RWPE1 (cell line): ENCODE measurements around the gene GRAMD1B.

Source experiments
- CTCF ChIA-PET: fragments of 350-600 bp; sonication (Branson Sonifier 250); formaldehyde crosslinking; extraction: SDS; loops from one replicate; lab custom pipeline; 2021; lab: Yijun Ruan, JAX
- POLR2A ChIA-PET: fragments of 400-600 bp; formaldehyde crosslinking; extraction: SDS; loops from one replicate; lab custom pipeline; 2020; ENCODE audit warnings: antibody characterized with exemption; ENCODE audit not compliant: low non-redundant PET; lab: Yijun Ruan, JAX
- DNase-seq: peaks from one replicate; pipeline ENCODE4 v3.0.0; 2012; ENCODE audit warnings: low spot score
- H3K27ac ChIP-seq: fragments of 450-650 bp; 2 replicates; pipeline ENCODE4 v1.5.1; 2017
- CTCF ChIP-seq: fragments of 450-650 bp; conservative IDR thresholded peaks from 2 replicates; pipeline ENCODE4 v1.5.1; 2017; ENCODE audit warnings: low read depth, mild to moderate bottlenecking

GRAMD1B gene

GRCh38 chr11:123438131-123438627 lies 8.1 kb downstream of the GRAMD1B start:
- H3K27ac ChIP-seq: no peak overlapping the region
- no peak for TF ChIP-seq CTCF
- ChIA-PET POLR2A (no interaction called here), CTCF (interaction anchor here (0.5 to 1.4 kb wide), 2 partner anchors 31 to 1325 kb away, joined by 4 read pairs; no protein-coding TSS in a partner anchor)
- no peak for DNase-seq

GRCh38 chr11:123439616-123440015 lies 9.5 kb downstream of the GRAMD1B start:
- POLR2A ChIA-PET: no interaction called here
- no peak for TF ChIP-seq CTCF
- H3K27ac ChIP-seq: no peak overlapping the region
- CTCF ChIA-PET: interaction anchor here (1.7 kb wide), 1 partner anchor 39 kb away, joined by 4 read pairs; no protein-coding TSS in a partner anchor
- DNase-seq: no peak

- POLR2A ChIA-PET: no interaction called here
- no peak overlapping the region for H3K27ac ChIP-seq
- CTCF ChIA-PET: no interaction called here
- no peak for TF ChIP-seq CTCF
- DNase-seq: no peak
Observed at GRCh38 chr11:123441161-123441560, 11.1 kb downstream of the GRAMD1B start.

- TF ChIP-seq CTCF: no peak
- H3K27ac ChIP-seq: no peak overlapping the region
- no peak for DNase-seq
- ChIA-PET POLR2A (no interaction called here), CTCF (interaction anchor here (0.7 to 1.6 kb wide), 3 partner anchors 37 to 623 kb away, joined by 3 to 5 read pairs (median 4); no protein-coding TSS in a partner anchor)
Observed at GRCh38 chr11:123443851-123444623, 14.0 kb downstream of the GRAMD1B start.

- TF ChIP-seq CTCF: no peak
- POLR2A ChIA-PET: no interaction called here
- no peak for DNase-seq
- H3K27ac ChIP-seq: no peak overlapping the region
- CTCF ChIA-PET: no interaction called here
Observed at GRCh38 chr11:123448823-123449222, 18.8 kb downstream of the GRAMD1B start.

- TF ChIP-seq CTCF: no peak
- ChIA-PET CTCF (no interaction called here), POLR2A (no interaction called here)
- no peak overlapping the region for H3K27ac ChIP-seq
- no peak for DNase-seq
Observed at GRCh38 chr11:123449436-123449835, 19.4 kb downstream of the GRAMD1B start.
